Measurements from ENCODE around the gene KCNIP4.

DNA sequence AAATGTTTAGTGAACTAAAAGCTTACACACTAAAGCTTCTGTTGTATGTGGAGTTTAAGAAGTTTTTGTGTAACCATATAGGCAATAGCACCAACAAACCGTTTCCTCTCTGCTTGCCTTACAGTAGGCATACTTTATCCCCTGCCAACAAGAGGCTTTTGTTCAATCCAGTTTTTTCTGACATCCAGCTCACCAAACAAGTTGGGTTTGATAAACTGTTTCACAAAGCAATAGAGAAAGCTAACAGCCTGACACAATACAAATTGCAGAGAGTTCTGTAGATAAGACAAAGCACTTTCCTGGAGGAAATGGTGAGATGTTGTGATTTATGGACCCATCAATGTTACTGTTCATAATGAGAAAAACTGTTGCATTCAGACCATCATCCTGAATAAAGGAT lies 1194.5 kb downstream of the KCNIP4 start:
- TF ChIP-seq RNF2 (IDR thresholded peaks at IDR 0.05; ENCODE audit: borderline replicate concordance, low read depth, low read length, missing control alignments, poor library complexity, severe bottlenecking) (no peak), POLR2A (IDR thresholded peaks at IDR 0.05; ENCODE audit: control extremely low read depth in 1 of 2, low read depth in 2 of 2, low read length in 2 of 2) (no peak), POLR2AphosphoS5 (IDR thresholded peaks at IDR 0.05; ENCODE audit: low read depth, low read length) (no peak), CREB1 (IDR thresholded peaks at IDR 0.05) (no peak), CHD1 (IDR thresholded peaks at IDR 0.05; ENCODE audit: low read depth, low read length) (no peak), SIN3A (conservative IDR thresholded peaks at IDR 0.05 in 1 of 2, IDR thresholded peaks at IDR 0.05 in 1 of 2; ENCODE audit: low read depth in 1 of 2, low read length in 2 of 2) (no peak), SRF (IDR thresholded peaks at IDR 0.05; ENCODE audit: low read depth, low read length) (no peak), JUND (IDR thresholded peaks at IDR 0.05; ENCODE audit: low read length) (no peak), SIRT6 (IDR thresholded peaks at IDR 0.05; ENCODE audit: low read length) (no peak)
- TF ChIP-seq, protein P1, sequence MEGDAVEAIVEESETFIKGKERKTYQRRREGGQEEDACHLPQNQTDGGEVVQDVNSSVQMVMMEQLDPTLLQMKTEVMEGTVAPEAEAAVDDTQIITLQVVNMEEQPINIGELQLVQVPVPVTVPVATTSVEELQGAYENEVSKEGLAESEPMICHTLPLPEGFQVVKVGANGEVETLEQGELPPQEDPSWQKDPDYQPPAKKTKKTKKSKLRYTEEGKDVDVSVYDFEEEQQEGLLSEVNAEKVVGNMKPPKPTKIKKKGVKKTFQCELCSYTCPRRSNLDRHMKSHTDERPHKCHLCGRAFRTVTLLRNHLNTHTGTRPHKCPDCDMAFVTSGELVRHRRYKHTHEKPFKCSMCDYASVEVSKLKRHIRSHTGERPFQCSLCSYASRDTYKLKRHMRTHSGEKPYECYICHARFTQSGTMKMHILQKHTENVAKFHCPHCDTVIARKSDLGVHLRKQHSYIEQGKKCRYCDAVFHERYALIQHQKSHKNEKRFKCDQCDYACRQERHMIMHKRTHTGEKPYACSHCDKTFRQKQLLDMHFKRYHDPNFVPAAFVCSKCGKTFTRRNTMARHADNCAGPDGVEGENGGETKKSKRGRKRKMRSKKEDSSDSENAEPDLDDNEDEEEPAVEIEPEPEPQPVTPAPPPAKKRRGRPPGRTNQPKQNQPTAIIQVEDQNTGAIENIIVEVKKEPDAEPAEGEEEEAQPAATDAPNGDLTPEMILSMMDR (IDR thresholded peaks at IDR 0.05; ENCODE audit: control extremely low read depth in 1 of 3, insufficient read depth in 1 of 3, low read depth in 1 of 3, low read length in 3 of 3): no peak
- TF ChIP-seq, protein P2, sequence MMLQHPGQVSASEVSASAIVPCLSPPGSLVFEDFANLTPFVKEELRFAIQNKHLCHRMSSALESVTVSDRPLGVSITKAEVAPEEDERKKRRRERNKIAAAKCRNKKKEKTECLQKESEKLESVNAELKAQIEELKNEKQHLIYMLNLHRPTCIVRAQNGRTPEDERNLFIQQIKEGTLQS (IDR thresholded peaks at IDR 0.05; ENCODE audit: insufficient read depth, low read depth, low read length): no peak

Measured in H1 (cell line).